Skeletal muscle cell (primary cell): ENCODE measurements around the gene MAP7.
A peak's percentile ranks its signal among the peaks of the same experiment; 100 is the strongest.
"Not testable (repeated sequence)": the region's sequence is repeated elsewhere in the genome, so short reads cannot be mapped to it uniquely, and the experiment has no call there.

Experiments
- DNase-seq: peaks from one replicate; pipeline ENCODE4 v3.0.0-alpha.2; 2010; ENCODE audit warnings: low read depth
- H3K4me3 ChIP-seq: 2 replicates; pipeline ENCODE4 v1.5.1; 2011; ENCODE audit warnings: low read depth, mild to moderate bottlenecking, control low read depth, low read length, moderate library complexity

Gene MAP7

DNA sequence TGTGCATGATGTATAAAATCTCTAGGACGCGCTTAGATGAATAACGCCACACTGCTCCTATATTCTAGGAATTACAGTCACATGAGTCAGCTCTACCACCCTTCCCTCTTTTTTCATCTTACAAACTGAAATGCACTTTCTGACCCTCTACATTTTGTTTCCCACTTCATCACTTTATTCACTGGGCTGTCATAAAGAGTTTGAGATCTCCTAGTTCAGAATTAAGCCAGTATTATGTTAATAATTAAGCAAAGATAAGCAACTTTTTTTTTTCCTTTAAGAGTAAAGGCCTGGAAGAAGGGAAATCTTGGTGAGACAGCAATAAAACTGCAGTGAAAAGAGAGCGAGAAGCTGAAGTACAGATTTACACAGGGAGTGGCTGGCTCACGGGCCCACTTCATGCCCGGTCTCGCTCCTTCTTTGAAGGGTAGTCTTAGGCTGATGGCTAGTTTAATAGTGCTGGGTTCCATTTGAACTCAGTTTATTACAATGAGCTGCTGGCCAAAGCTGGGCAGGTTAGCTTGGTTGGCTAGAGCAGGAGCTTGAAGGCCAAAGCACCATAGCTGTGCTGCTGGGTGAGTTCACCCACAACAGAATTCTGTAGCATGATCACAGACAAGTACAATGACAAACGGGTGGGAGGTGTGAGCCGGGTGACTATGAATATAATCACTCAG lies 110.6 kb downstream of the MAP7 start:
- no peak overlapping the region for H3K4me3 ChIP-seq
- DNase-seq: no peak

DNA sequence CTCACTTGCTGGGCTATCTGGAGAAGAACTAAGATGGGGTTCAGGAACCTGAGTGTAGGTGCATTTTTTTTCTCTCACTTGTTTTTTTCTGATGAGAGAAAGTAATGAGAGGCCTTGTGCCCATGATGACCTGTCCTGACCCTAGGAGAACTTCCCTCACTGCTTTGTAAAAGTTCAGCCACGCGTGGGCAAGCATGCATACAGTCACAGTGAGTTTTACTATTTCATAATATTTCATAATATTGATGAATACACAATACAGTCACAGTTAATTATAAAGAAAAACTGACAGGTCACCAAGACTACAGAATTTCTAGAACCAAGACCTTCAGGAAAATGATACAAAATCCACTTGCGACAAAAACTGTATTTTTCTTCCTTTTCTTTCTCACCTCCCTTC lies 111.8 kb downstream of the MAP7 start:
- no peak overlapping the region for H3K4me3 ChIP-seq
- DNase-seq: no peak

DNA sequence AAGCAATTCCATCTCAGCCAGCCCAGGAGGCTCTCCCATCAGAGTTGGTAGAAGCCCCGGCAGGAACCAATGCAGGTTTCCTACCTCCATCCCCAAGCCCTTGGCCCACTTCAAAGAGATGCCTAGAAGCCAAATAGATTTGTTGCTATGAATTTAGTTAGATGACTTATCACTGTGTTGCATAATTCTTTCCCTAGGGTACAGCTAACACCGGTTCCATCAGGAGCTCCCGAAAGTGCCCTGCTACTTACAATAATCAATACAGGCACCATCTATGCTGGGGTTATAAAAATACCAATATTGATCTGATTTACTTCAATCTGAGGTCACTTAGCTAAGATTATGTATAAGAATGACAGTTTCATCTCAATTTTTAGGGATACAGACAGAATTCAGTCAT lies 113.0 kb downstream of the MAP7 start:
- DNase-seq: no peak
- H3K4me3 ChIP-seq: no peak overlapping the region

DNA sequence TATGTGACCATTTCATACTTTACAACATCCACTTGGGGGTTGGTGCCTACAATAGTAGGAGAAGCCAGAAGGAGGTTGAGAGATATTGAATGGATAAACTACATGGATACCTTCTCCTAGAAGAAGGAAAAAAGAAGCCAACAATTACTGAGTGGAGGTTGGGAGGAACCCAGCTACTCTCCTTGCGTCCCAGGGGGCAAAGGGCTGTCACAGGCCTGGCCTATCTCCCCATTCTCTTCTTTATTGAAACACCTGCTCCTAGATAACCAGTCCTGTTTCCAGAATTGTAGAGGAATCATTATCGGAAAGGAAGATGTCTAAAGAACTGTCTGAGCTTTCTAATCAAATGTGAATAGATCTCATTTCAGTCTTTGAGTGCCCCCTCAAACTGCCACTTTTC lies 115.1 kb downstream of the MAP7 start:
- H3K4me3 ChIP-seq: no peak overlapping the region
- no peak for DNase-seq

DNA sequence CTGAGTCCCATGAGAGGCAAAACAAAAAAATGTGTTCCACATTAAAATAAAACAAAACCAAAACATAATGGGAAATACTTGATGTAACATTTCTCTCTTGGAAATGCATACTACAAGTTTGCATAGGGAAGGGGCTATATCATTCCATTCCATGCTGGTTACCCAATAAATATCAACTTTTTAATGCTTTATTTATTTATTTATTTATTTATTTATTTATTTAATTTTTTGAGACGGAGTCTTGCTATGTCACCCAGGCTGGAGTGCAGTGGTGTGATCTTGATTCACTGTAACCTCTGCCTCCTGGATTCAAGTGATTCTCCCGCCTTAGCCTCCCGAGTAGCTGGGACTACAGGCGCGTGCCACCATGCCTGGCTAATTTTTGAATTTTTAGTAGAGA lies 118.9 kb downstream of the MAP7 start:
- not testable (repeated sequence) for H3K4me3 ChIP-seq

DNA sequence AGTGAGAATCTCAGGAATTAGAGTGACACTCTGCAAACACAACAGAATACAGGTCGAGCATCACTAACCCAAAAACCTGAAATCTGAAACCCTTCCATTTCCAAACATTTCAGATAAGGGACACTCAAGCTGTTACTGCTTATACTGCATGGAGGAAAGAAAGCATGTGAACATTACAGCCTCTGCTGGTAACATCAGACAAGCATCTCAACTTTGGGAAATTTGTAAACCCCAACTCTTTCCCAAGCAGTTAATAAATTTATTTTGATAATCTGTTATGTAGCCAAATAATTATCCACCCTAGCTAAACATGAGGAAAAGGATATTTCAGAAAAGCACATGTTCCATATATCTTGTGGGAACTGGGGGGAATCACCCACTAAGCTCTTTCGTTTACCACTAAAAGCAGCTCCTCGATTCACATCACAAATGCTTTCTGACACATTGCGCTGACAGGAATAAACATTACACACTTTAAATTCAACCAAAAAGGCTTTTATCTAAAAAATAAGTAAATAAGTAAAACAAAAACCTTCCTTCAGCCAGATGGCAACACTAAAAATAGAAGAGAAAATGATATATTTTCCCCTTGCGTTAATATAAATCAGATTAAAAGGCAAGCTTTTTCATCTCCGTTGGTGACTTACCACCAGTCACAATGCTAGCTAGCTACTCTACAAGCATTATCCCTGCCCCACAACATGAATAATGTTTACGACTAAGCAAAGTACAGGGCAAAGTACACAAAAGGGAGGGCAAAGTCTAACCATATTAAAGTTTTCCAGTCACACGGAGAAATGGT lies 120.8 kb downstream of the MAP7 start:
- H3K4me3 ChIP-seq: no peak overlapping the region
- no peak for DNase-seq

More for the DNA sequence above, 118.9 kb downstream of the MAP7 start:
- not testable (repeated sequence) for DNase-seq

DNA sequence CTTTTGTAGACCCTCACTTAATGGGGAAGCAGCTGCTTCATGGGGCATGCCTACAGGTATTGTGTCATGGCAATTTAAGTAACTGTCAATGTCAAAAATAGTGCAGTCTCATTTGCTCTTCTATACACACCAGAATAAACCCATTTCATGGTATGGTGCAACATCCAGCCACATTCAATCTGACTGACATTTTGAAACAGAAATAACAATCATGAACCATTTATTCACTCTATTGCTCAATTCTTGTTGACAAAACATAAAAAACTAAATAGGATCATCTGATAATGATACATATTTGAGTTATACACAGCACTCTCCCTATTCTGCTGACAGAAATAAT lies 122.9 kb downstream of the MAP7 start:
- no peak for DNase-seq

DNA sequence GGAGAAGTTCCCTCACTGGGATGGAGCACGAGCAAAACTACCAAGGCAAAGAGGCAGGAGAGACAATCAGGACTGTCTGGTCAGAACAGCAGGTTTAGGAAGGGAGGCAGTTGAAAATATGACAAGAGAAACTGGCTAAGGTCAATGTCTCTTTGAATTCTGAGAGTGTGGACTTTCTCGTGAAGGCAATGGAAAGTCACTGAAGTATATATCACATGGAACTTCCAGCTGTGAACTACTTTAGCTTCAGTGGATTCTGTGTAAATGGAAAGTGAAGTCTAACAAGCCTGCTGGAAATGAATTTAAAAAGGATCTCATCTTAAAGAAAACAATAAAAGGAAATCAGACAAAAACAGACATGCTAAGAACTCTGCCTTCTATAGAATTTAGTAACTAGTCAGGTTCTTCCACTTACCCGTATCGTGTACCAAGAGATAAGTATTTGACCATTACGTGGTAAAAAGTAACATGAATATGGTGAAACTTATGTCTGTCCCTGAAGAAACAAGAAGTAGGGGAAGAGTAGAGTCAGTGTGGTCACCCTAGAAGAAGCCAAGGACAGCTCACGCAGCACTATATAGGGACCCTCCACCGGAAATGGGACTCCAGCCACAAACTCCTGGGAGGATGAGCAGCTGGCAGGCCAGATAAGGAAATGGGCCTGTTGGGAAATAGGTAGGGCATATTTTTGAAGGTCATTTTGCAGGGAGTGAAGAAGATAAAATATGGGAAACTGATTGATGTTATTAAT lies 123.4 kb downstream of the MAP7 start:
- H3K4me3 ChIP-seq: no peak overlapping the region

More for the DNA sequence above, 122.9 kb downstream of the MAP7 start:
- H3K4me3 ChIP-seq: no peak overlapping the region

DNA sequence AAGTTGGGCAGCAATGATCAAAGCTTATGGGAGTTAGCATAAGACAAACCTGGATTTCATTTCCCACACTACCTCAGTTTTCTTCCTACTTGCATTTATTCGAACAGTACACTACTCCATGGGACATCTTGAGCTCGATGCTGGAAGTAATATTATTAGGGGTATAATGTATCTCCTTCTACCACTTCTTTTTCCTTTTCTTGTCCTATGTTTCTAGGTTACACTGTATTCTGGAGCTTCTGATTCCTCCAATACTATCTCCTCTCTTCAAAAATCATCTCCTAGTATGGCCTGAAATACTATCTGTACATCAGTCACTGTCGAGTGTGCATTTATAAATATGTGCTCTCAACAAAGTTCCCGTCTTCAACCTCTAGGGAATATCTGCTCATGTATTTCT lies 124.4 kb downstream of the MAP7 start:
- no peak for DNase-seq
- H3K4me3 ChIP-seq: no peak overlapping the region

More for the DNA sequence above, 123.4 kb downstream of the MAP7 start:
- DNase-seq: no peak

DNA sequence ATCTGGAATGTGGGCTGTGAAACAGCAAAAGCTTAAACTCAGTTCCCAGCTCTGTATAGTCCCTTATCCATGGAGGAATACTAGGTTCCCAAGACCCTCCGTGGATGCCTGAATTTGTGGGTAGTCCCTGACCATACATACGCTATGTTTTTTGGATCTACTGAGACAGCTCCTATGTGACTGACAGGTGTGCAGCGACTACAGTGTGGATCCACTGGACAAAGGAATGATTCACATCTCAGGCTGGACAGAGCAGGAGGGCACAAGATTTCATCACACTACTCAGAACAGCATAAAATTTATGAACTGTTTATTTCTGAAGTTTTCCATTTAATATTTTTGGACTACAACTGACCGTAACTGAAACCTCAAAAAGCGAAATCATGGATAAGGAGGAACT lies 125.3 kb downstream of the MAP7 start:
- H3K4me3 ChIP-seq: no peak overlapping the region
- no peak for DNase-seq

DNA sequence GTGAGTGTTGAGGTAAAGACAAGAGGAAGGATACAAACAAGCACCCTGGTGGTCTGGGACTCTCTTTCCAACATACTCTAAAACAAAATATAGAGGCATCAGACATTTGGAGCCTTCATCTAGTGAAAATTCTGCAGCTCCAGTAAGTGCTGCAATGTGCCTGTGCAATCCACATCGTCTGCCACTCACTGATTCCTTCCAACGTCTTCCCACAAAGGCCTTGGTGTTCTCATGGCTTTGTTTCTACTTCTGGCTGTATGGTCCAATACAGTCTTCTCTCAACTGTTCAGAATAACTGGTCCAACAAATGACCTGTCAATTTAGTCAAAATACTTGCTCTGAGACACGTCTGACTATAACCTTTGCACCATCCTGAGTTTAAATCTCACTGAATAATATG lies 125.8 kb downstream of the MAP7 start:
- no peak overlapping the region for H3K4me3 ChIP-seq

DNA sequence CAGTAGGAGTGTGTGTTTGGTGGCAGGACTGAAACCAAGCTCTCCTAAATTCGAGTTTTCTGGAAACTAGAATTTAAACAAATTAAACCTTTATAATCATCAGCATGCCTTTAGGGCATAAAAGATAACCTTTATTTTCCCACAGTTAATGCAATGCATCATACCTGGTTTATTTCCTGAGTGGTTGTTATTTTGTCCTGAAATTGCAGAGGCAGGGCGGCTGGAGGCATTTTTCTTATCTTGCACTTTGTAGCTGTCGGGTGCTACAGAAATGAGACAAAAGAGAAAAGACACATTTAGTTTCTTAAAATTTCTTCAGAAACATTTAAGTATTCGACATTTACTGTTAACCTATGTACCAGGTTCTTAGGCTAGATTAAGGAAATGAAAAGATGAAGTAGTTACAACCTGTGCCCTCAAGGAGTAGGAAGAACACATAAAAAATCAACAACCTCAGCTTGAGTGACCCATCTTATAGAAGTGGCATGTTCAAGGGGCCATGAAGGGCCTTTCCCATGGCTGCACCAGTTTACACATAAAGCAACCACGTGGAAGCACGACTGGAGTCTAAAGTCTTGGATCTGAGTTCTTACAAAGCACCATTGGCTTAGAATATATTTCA lies 128.6 kb downstream of the MAP7 start:
- DNase-seq: no peak
- H3K4me3 ChIP-seq: no peak overlapping the region

More for the DNA sequence above, 125.8 kb downstream of the MAP7 start:
- DNase-seq: no peak

DNA sequence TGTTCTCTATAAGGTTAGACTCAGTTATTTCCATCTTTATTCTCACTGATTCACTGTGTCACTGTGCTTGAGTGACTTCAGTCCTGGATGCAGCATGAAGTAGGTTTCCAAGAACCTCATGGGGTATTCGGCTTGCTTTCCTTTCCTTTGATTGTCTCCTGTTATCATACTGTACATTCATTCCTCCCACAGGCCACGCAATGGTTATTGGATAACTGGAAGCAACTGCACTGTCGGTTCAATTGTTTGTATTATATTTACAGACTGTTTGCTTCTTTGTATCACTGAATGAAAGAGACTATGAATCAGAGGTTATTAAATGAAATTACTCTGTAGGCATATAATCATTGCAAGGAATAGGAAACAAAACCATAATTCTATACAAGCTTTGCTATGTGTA lies 129.4 kb downstream of the MAP7 start:
- no peak overlapping the region for H3K4me3 ChIP-seq
- DNase-seq: no peak

DNA sequence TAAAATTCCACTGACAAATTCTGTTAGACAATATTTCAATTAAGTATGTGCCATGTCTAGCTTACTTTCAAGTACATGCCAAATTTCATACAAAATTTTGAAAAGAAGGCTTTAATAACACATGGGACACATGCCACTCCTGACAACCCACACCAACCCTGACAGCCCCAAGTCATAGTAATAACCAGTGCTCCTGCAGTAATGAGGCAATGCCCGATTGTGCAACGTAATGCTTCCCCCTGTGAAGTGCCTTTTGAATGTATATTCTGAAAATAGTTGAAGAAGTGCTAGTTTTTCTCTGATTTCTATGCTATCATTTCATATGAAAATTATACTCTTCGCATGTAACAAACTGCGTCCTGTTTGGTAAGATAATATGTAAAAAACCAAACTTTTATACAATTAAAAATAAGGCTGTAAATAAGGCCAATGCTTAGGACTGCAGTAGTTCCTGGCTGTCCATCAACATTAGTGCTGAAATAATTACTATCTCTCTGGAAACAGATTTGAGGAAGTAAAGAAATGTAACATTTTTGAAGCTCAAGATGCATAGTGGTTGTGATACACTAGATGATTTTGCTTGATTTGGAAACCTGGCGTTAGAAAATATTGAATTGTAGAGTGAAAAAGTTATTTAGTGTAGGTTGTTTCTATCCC lies 134.7 kb downstream of the MAP7 start:
- H3K4me3 ChIP-seq: no peak overlapping the region
- peak; percentile 6 for DNase-seq

DNA sequence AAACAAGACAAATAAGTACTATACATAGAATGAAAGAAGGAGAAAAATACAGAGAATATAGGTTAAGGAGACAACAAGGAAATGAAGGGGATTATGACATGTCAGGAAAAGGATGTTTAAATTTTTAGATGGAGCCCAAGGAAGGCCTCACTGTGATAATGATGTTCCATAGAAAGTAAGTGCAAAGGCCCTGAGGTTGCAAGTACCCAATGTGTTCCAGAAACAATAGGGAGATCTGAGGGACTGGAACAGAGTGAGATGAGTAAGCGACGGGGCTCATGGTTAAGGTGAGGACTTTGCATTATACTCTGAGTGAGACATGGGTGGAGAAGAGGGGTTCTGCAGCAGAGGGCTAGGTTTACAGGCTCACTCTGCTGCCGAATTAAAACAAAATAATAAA lies 137.8 kb downstream of the MAP7 start:
- no peak for DNase-seq
- H3K4me3 ChIP-seq: no peak overlapping the region

DNA sequence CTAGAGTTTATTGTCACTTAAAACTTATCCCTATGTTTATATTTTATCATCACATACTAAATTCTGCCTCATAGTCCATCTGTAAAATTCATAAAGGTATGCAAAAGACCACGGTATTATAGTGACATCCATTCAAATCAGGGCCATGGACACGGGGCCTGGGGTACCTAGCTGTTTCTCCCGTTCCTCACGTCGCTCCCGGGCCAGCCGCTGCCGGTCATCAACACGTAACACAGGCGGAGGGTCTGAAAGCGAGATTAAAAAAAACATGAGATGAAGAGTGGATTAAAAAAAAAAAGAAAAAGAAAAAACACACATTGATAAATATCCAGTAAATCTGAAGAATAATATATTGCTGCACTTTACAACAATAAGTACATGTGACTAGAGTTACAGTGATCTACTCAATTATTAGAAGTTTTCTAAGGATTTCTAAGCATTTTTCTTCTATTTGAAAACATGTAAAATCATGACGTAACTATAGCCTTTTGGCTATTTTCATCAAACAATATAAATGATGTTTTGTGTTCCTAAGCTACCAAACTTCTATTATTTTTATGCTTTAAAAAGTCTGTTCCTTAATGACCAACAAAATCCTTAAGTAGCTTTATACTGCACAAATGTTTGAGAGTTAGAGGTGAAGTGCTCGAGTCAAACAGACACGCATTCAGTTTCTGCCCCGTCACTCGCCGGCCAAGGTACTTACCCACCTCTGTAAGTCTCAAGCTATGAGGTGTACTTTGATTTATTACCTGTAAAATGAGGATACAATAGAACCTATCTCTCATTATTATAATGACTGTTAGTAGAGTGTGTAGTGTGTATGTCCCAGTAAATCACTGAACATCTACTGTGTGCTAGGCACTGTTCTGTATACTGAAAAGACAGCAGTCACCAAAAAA lies 138.5 kb downstream of the MAP7 start:
- H3K4me3 ChIP-seq: no peak overlapping the region
- DNase-seq: no peak

DNA sequence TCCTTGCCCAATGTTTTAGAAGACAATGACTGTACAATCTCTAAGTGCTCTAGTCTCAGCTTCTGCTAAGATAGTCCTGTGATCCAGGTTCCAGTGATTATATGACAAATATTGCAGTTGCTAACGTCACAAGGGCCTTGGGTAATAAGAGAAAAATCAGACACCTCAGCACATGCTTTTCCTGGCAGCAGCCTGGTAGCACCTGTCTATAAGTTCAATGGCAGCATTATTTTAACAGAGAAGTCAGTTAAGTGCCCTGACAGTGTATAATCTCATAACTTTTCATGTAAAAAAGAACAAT lies 139.2 kb downstream of the MAP7 start:
- no peak for DNase-seq
- H3K4me3 ChIP-seq: no peak overlapping the region

DNA sequence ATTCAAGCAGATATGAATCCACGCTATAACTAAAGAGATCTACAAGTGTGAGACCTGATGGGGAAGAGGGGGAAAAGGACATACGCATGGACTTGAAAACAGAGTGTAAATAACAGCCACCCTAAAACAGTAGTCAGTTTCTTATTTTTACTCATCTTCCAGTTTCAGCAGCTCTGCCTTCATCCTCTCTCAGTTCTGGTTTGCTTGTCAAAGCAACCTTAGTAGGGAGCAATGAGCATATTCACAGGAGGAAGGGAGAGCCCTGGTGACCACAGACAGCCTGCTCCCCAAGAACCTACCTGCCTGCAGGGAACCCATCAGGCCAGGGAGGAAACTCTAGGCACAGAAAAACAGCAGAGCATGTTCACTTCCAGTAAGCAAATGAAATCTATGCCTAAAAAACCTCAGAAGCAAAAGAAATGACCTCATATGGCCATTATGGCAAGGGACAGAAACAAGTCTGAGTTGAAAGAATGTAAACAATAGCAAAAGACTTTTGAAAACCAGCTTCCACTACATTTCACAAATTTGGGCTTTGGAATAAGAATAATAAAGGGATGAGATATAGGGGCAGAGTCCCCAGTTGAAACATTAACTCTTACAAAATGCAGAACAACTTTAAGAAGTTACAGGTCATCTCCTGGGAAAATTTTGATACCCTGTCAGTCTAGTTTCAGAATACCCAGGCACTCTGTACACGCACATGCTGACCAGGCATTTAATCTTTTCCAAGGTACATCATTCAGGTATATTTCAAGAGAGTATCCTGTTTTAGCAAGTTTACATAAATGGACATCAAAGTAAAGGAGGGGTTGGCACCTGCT lies 139.8 kb downstream of the MAP7 start:
- no peak overlapping the region for H3K4me3 ChIP-seq
- DNase-seq: no peak
